Neuronal stem cell (in vitro differentiated cells): Measurements from ENCODE around the gene IER2.

Experiments
- DNase-seq: peaks from one replicate; pipeline ENCODE4 v3.0.0-alpha.2; 2013; ENCODE audit warnings: low spot score
- H2AFZ ChIP-seq: one replicate; pipeline ENCODE4 v1.6.1; 2013; ENCODE audit warnings: mild to moderate bottlenecking, low read length, inconsistent platforms
- H2AK5ac ChIP-seq: 2 replicates; pipeline ENCODE4 v1.6.1; 2013; ENCODE audit warnings: low read depth, mild to moderate bottlenecking, inconsistent platforms, low read length, moderate library complexity, mixed read lengths
- H2BK120ac ChIP-seq: 2 replicates; pipeline ENCODE4 v1.6.1; 2013; ENCODE audit warnings: low read depth, mild to moderate bottlenecking, inconsistent platforms, low read length, moderate library complexity, mixed read lengths
- H2BK12ac ChIP-seq: one replicate; pipeline ENCODE4 v1.6.1; 2013; ENCODE audit warnings: low read length, inconsistent platforms
- H2BK15ac ChIP-seq: 2 replicates; pipeline ENCODE4 v1.6.1; 2013; ENCODE audit warnings: mild to moderate bottlenecking, low read length, inconsistent platforms, mixed read lengths
- H2BK5ac ChIP-seq: one replicate; pipeline ENCODE4 v1.6.1; 2013; ENCODE audit warnings: inconsistent platforms, mild to moderate bottlenecking, low read length, moderate library complexity
- H3K14ac ChIP-seq: one replicate; pipeline ENCODE4 v1.6.1; 2013; ENCODE audit warnings: low read length, inconsistent platforms
- H3K18ac ChIP-seq: 2 replicates; pipeline ENCODE4 v1.6.1; 2013; ENCODE audit warnings: low read length, inconsistent platforms
- H3K23ac ChIP-seq: 2 replicates; pipeline ENCODE4 v1.6.1; 2013; ENCODE audit warnings: low read depth, mild to moderate bottlenecking, mixed read lengths, low read length, inconsistent platforms; ENCODE audit not compliant: poor library complexity
- H3K27ac ChIP-seq: replicated peaks from 3 replicates; pipeline ENCODE4 v1.5.1; 2013; ENCODE audit warnings: low read length, inconsistent platforms
- H3K27me3 ChIP-seq, 3 experiments: 2 replicates each; pipeline ENCODE4 v1.6.1; 2013; ENCODE audit warnings: low read length in 3 of 3, mild to moderate bottlenecking in 2 of 3, inconsistent platforms in 1 of 3, low read depth in 1 of 3, mixed read lengths in 1 of 3, moderate library complexity in 1 of 3; ENCODE audit not compliant: control insufficient read depth in 3 of 3, insufficient read depth in 3 of 3
- H3K36me3 ChIP-seq, 2 donors: replicated peaks in 1 of 2; 2 replicates each; pipeline ENCODE4 v1.6.1; 2013; ENCODE audit warnings: low read length in 2 of 2; ENCODE audit not compliant: control insufficient read depth in 2 of 2, insufficient read depth in 2 of 2
- H3K4ac ChIP-seq: 2 replicates; pipeline ENCODE4 v1.6.1; 2013; ENCODE audit warnings: inconsistent platforms, mild to moderate bottlenecking, low read length, moderate library complexity
- H3K4me1 ChIP-seq, 2 donors: 1 replicate in 1 of 2; 2 replicates in 1 of 2; pipeline ENCODE4 v1.6.1; 2013; ENCODE audit warnings: low read length in 2 of 2, low read depth in 1 of 2; ENCODE audit not compliant: control insufficient read depth in 2 of 2, insufficient read depth in 1 of 2
- H3K4me2 ChIP-seq: one replicate; pipeline ENCODE4 v1.6.1; 2013; ENCODE audit warnings: mild to moderate bottlenecking, low read length, inconsistent platforms; ENCODE audit not compliant: insufficient read depth, poor library complexity, severe bottlenecking
- H3K4me3 ChIP-seq, 2 donors: 2 replicates each; pipeline ENCODE4 v1.5.1; 2013; ENCODE audit warnings: low read length in 2 of 2, mild to moderate bottlenecking in 2 of 2, inconsistent platforms in 1 of 2, moderate library complexity in 1 of 2
- H3K79me1 ChIP-seq: one replicate; pipeline ENCODE4 v1.6.1; 2013; ENCODE audit warnings: low read depth, mild to moderate bottlenecking, inconsistent platforms, low read length, moderate library complexity
- H3K9ac ChIP-seq: one replicate; pipeline ENCODE4 v1.6.1; 2013; ENCODE audit warnings: mild to moderate bottlenecking, low read depth, low read length, inconsistent platforms; ENCODE audit not compliant: poor library complexity
- H3K9me3 ChIP-seq, 2 donors: replicated peaks in 1 of 2; 2 replicates each; pipeline versions ENCODE3 to v1.6.1; 2013; ENCODE audit warnings: low read length in 2 of 2, mild to moderate bottlenecking in 2 of 2, inconsistent platforms in 1 of 2, low read depth in 1 of 2, mixed read lengths in 1 of 2, moderate library complexity in 1 of 2; ENCODE audit not compliant: control insufficient read depth in 2 of 2, insufficient read depth in 1 of 2
- H4K8ac ChIP-seq: one replicate; pipeline ENCODE4 v1.6.1; 2013; ENCODE audit warnings: low read depth, mild to moderate bottlenecking, inconsistent platforms, low read length, moderate library complexity
- H4K91ac ChIP-seq: one replicate; pipeline ENCODE4 v1.6.1; 2013; ENCODE audit warnings: low read length, low read depth, mild to moderate bottlenecking, inconsistent platforms; ENCODE audit not compliant: poor library complexity
- WGBS, 2 donors: extraction: QIAGEN DNeasy Blood & Tissue Kit; methylation state at CpG; one replicate each; pipeline ENCODE4 v1.1.7; 2013; ENCODE audit warnings: missing lambda C conversion rate in 2 of 2, mixed read lengths in 1 of 2; ENCODE audit not compliant: insufficient read length in 2 of 2, insufficient replicate concordance in 1 of 2; ENCODE audit errors: extremely low coverage in 2 of 2; 5-methylcytosine and 5-hydroxymethylcytosine counted together

The IER2 gene

DNA sequence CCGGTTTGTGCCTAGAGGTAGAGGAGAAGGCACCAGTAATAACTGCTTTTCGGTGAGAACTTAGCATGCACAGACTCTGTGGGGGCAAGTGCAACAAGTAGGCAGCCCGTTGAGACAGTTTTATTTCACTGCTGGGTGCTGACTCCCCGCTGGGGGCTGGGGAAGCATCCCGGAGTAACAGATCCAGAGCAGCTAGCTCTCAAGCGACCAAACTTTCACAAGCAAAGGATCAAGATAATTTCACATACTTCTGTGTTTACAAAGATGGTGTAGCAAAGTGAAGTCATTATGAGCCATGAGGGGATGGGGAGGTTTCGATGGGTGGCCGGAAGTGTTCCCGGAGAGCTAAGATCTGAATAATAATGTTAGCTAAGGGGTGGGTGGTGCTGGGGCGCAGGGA, 29.4 kb upstream of the IER2 start:
- no peak overlapping the region for H3K9ac ChIP-seq
- no peaks in the 10 kb centered on the region for H3K27me3 ChIP-seq
- no peak overlapping the region for H2AK5ac ChIP-seq
- no peak overlapping the region for H3K4me2 ChIP-seq
- peaks cover 20 to 51% of the 10 kb centered on the region in 2 donors for H3K36me3 ChIP-seq
- H4K91ac ChIP-seq, result no peak overlapping the region
- no peak overlapping the region for H3K27ac ChIP-seq
- no peak overlapping the region for H3K4ac ChIP-seq
- H3K9me3 ChIP-seq, result no peaks in the 10 kb centered on the region
- no peak overlapping the region for H3K18ac ChIP-seq
- H2BK120ac ChIP-seq, result no peak overlapping the region
- no peak overlapping the region for H2BK5ac ChIP-seq
- no peak overlapping the region for H2AFZ ChIP-seq
- H3K23ac ChIP-seq, result no peak overlapping the region
- H3K79me1 ChIP-seq, result peaks cover 26% of the 10 kb centered on the region
- peak overlapping the region in 1 of 2 donors; percentile 10 for H3K4me3 ChIP-seq
- peaks cover 9 to 17% of the 10 kb centered on the region in 2 donors for H3K4me1 ChIP-seq
- H3K14ac ChIP-seq, result no peak overlapping the region
- H2BK15ac ChIP-seq, result no peak overlapping the region
- DNase-seq, result no peak
- no peak overlapping the region for H2BK12ac ChIP-seq
- no peak overlapping the region for H4K8ac ChIP-seq
- no CpG with 5 or more reads among the region's 10 CpGs for WGBS, 2 donors

DNA sequence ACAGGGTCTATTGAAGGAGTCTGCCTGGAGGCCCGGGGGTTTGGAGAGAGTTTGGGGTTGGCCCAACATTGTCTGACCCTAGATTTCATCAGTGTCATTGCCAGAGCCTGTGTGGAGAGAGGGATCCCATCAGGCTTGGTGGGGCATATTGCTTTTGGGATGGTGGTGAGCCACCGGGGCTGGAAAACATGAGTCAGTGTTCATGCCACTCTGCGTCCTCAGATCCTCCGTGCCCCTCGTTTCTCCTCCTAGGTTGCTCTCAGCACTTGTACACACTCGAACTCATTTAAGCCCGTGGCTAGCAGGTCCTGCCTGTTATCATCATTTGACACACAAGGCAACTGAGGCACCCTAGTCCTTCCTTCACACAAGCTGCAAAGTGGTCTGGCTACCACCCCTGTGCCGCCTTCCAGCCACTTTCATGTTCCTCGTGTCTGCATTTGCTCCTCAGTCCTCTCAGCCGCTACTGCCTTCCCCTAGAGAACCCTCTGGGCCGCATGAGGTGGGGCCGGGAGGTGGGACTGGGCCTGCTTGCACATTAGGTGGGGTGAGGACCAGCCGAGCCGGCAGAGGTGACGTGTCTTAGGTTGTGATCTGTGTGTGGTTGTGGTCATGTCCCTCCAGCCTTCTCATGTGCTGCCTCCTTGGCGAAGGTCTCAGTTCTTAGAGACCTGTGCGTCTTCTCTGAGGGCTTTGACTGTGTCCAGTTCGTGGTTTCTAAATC, 28.5 kb upstream of the IER2 start:
- no peak overlapping the region for H3K4ac ChIP-seq
- H3K27me3 ChIP-seq, result no peaks in the 10 kb centered on the region
- H3K4me3 ChIP-seq, result no peak overlapping the region
- H2AFZ ChIP-seq, result no peak overlapping the region
- H3K9me3 ChIP-seq, result no peaks in the 10 kb centered on the region
- H2BK5ac ChIP-seq, result no peak overlapping the region
- H3K27ac ChIP-seq, result no peak overlapping the region
- H3K23ac ChIP-seq, result no peak overlapping the region
- no peak for DNase-seq
- no peak overlapping the region for H3K14ac ChIP-seq
- no peak overlapping the region for H3K18ac ChIP-seq
- H3K9ac ChIP-seq, result no peak overlapping the region
- H2AK5ac ChIP-seq, result no peak overlapping the region
- H3K36me3 ChIP-seq, result peaks cover 25 to 57% of the 10 kb centered on the region in 2 donors
- peaks cover 5 to 16% of the 10 kb centered on the region in 2 donors for H3K4me1 ChIP-seq
- no peak overlapping the region for H2BK120ac ChIP-seq
- WGBS, 2 donors, result no CpG with 5 or more reads among the region's 18 CpGs
- H3K4me2 ChIP-seq, result no peak overlapping the region
- H4K8ac ChIP-seq, result no peak overlapping the region
- H4K91ac ChIP-seq, result no peak overlapping the region
- H2BK12ac ChIP-seq, result no peak overlapping the region
- no peak overlapping the region for H2BK15ac ChIP-seq
- peaks cover 31% of the 10 kb centered on the region for H3K79me1 ChIP-seq

DNA sequence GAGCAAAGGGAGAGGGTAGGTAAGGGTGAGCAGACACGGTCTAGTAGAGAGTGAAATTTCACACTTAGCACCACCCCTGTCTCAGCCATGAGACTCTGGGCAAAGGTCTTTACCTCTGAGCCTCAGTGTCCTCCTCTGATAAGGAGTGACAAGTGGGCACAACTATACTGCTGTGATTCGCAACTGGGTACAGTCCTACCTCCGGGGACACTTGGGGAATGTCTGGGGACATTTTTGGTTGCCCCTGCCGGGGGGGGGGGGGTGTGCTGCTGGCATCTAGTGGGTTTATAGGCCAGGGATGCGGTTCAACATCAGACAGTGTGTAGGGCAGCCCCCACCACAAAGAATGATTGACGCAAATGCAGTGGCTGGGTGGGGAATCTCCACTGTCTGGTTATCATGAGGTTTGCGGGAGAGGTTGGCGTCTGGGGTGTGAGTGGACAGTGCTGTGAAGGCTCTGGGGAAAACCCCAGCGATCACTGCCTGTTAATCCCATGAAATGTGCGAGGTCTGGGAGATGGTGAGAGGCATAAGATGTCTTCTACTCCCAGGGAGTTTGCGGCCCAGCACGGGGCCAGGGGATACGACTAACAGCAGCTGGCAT, 27.8 kb upstream of the IER2 start:
- Histone ChIP-seq H2BK5ac (no peak overlapping the region), H4K91ac (no peak overlapping the region), H3K14ac (no peak overlapping the region), H2BK120ac (no peak overlapping the region), H3K36me3 (peaks cover 26 to 61% of the 10 kb centered on the region in 2 donors), H3K18ac (no peak overlapping the region), H2BK12ac (no peak overlapping the region), H3K4me2 (peak overlapping the region; percentile 3), H2BK15ac (no peak overlapping the region), H3K9ac (no peak overlapping the region), H3K27ac (no peak overlapping the region), H3K79me1 (peaks cover 33% of the 10 kb centered on the region), H4K8ac (no peak overlapping the region), H3K27me3 (no peaks in the 10 kb centered on the region), H2AK5ac (no peak overlapping the region), H3K4me1 (peaks cover 5 to 14% of the 10 kb centered on the region in 2 donors), H3K4me3 (no peak overlapping the region), H3K23ac (no peak overlapping the region), H2AFZ (no peak overlapping the region), H3K4ac (no peak overlapping the region), H3K9me3 (no peaks in the 10 kb centered on the region)
- no peak for DNase-seq
- WGBS, 2 donors, result no CpG with 5 or more reads among the region's 13 CpGs
